ENCODE results near the gene FAM184A.

DNA sequence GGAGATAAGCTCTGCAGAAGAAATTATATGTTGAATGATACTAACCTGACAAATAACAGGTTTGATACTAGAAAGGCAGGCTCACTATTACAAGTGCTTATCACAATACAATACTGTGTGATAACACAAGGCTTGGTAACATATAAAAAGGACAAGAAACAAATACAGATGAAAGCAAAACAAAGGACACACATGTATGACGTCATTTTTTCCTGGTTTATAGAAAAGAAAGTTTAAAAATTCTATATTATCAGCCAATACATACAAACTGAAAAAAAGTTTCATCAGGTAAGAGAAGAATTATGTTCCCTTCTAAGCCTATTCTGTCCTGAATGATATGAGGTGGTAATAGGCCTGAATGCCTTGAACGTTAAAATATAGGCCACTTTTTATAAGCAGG lies 111.2 kb downstream of the FAM184A start:
- TF ChIP-seq, protein P1, sequence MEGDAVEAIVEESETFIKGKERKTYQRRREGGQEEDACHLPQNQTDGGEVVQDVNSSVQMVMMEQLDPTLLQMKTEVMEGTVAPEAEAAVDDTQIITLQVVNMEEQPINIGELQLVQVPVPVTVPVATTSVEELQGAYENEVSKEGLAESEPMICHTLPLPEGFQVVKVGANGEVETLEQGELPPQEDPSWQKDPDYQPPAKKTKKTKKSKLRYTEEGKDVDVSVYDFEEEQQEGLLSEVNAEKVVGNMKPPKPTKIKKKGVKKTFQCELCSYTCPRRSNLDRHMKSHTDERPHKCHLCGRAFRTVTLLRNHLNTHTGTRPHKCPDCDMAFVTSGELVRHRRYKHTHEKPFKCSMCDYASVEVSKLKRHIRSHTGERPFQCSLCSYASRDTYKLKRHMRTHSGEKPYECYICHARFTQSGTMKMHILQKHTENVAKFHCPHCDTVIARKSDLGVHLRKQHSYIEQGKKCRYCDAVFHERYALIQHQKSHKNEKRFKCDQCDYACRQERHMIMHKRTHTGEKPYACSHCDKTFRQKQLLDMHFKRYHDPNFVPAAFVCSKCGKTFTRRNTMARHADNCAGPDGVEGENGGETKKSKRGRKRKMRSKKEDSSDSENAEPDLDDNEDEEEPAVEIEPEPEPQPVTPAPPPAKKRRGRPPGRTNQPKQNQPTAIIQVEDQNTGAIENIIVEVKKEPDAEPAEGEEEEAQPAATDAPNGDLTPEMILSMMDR (conservative IDR thresholded peaks at IDR 0.05; ENCODE audit: low read depth in 2 of 2): no peak
- no peak for TF ChIP-seq EZH2phosphoT487 (IDR thresholded peaks at IDR 0.05; ENCODE audit: unreplicated experiment)
- TF ChIP-seq EZH2 (IDR thresholded peaks at IDR 0.05; ENCODE audit: low read depth, unreplicated experiment): no peak
- TF ChIP-seq POLR2AphosphoS5 (IDR thresholded peaks at IDR 0.05; ENCODE audit: low read depth): no peak
- no peak for TF ChIP-seq ZNF114 (CRISPR knock-in tag; IDR thresholded peaks at IDR 0.05)
- TF ChIP-seq ZNF331 (CRISPR knock-in tag; IDR thresholded peaks at IDR 0.05; ENCODE audit: low read depth): no peak
- TF ChIP-seq NANOG (IDR thresholded peaks at IDR 0.05; ENCODE audit: borderline replicate concordance): no peak

Data from GM23338 (cell line).